Cortex of kidney (tissue), 1 donor: ENCODE data around the gene C12orf43.

Experiments
- DNase-seq: peaks from one replicate; lab custom pipeline; 2025; lab: John Stamatoyannopoulos, UW

C12orf43 gene

GRCh38 chr12:121030576-121031212 is 14.4 kb upstream of the C12orf43 start:
- no peak for DNase-seq

GRCh38 chr12:121026274-121027045 is 10.2 kb upstream of the C12orf43 start:
- no peak for DNase-seq

- no peak for DNase-seq
Measured at GRCh38 chr12:121025442-121026226, 9.3 kb upstream of the C12orf43 start.

GRCh38 chr12:121023799-121024198 is 7.5 kb upstream of the C12orf43 start:
- DNase-seq = no peak

GRCh38 chr12:121022713-121023112 is 6.4 kb upstream of the C12orf43 start:
- DNase-seq = no peak

GRCh38 chr12:121021754-121022153 is 5.5 kb upstream of the C12orf43 start:
- no peak for DNase-seq

GRCh38 chr12:121018860-121019617 is 2.8 kb upstream of the C12orf43 start:
- DNase-seq = no peak

GRCh38 chr12:121017966-121018491 is 1.7 kb upstream of the C12orf43 start:
- no peak for DNase-seq

GRCh38 chr12:121013715-121014114 is 2.6 kb downstream of the C12orf43 start:
- no peak for DNase-seq

GRCh38 chr12:121011820-121012219 is 4.5 kb downstream of the C12orf43 start:
- no peak for DNase-seq

GRCh38 chr12:121010860-121011259 is 5.4 kb downstream of the C12orf43 start:
- no peak for DNase-seq

- no peak for DNase-seq
Measured at GRCh38 chr12:121009741-121010140, 6.5 kb downstream of the C12orf43 start.

GRCh38 chr12:121008347-121009098 is 7.8 kb downstream of the C12orf43 start:
- DNase-seq = no peak

- DNase-seq = no peak
Measured at GRCh38 chr12:121005346-121005815, 10.9 kb downstream of the C12orf43 start.

- no peak for DNase-seq
Measured at GRCh38 chr12:121004253-121004815, 12.0 kb downstream of the C12orf43 start.

GRCh38 chr12:121003650-121004049 is 12.6 kb downstream of the C12orf43 start:
- no peak for DNase-seq

- DNase-seq = no peak
Measured at GRCh38 chr12:121001841-121002483, 14.3 kb downstream of the C12orf43 start.

GRCh38 chr12:121001060-121001459 is 15.2 kb downstream of the C12orf43 start:
- no peak for DNase-seq

- DNase-seq = no peak
Measured at GRCh38 chr12:121000530-121000929, 15.8 kb downstream of the C12orf43 start.
